H9 (cell line): ENCODE measurements around the gene TDP2. TPM values are rescaled to one million over a fixed set of nuclear protein-coding genes. Genes with fewer than 3 reads are reported as not detected.

ENCODE experiments used
- DNase-seq: peaks from one replicate; pipeline ENCODE4 v3.0.0-alpha.2; 2017
- H2AFZ ChIP-seq: one replicate; pipeline ENCODE4 v1.6.1; 2013; ENCODE audit warnings: mild to moderate bottlenecking, low read length, control low read depth, moderate library complexity
- H2AK5ac ChIP-seq: 2 replicates; pipeline ENCODE4 v1.6.1; 2013; ENCODE audit warnings: low read length, control low read depth, mixed read lengths; ENCODE audit not compliant: insufficient read length
- H2BK120ac ChIP-seq: one replicate; pipeline ENCODE4 v1.6.1; 2013; ENCODE audit warnings: low read depth, mild to moderate bottlenecking, low read length, control low read depth, inconsistent platforms; ENCODE audit not compliant: poor library complexity, severe bottlenecking
- H2BK12ac ChIP-seq: 2 replicates; pipeline ENCODE4 v1.6.1; 2013; ENCODE audit warnings: low read length, control low read depth, mixed read lengths, low read depth; ENCODE audit not compliant: insufficient read length
- H2BK15ac ChIP-seq: 2 replicates; pipeline ENCODE4 v1.6.1; 2013; ENCODE audit warnings: low read depth, low read length, control low read depth
- H2BK20ac ChIP-seq: one replicate; pipeline ENCODE4 v1.6.1; 2013; ENCODE audit warnings: low read depth, mild to moderate bottlenecking, low read length, control low read depth, inconsistent platforms; ENCODE audit not compliant: poor library complexity, severe bottlenecking
- H2BK5ac ChIP-seq: 2 replicates; pipeline ENCODE4 v1.6.1; 2013; ENCODE audit warnings: low read length, control low read depth, mixed read lengths; ENCODE audit not compliant: insufficient read length
- H3K14ac ChIP-seq: 2 replicates; pipeline ENCODE4 v1.6.1; 2013; ENCODE audit warnings: low read length, control low read depth; ENCODE audit not compliant: insufficient read depth
- H3K18ac ChIP-seq: 2 replicates; pipeline ENCODE4 v1.6.1; 2013; ENCODE audit warnings: low read depth, mild to moderate bottlenecking, mixed read lengths, low read length, control low read depth; ENCODE audit not compliant: insufficient read length
- H3K23ac ChIP-seq: 2 replicates; pipeline ENCODE4 v1.6.1; 2013; ENCODE audit warnings: low read length, control low read depth, mixed read lengths, low read depth; ENCODE audit not compliant: insufficient read length
- H3K23me2 ChIP-seq: 2 replicates; pipeline ENCODE4 v1.6.1; 2013; ENCODE audit warnings: low read depth, mild to moderate bottlenecking, mixed read lengths, low read length, control low read depth; ENCODE audit not compliant: insufficient read length, poor library complexity, severe bottlenecking
- H3K27ac ChIP-seq: 2 replicates; pipeline ENCODE4 v1.5.1; 2013; ENCODE audit warnings: low read length, control low read depth, mixed read lengths, low read depth; ENCODE audit not compliant: insufficient read length
- H3K27me3 ChIP-seq: 2 replicates; pipeline ENCODE4 v1.6.1; 2013; ENCODE audit warnings: low read length, control low read depth, inconsistent platforms; ENCODE audit not compliant: insufficient read depth
- H3K4ac ChIP-seq: 2 replicates; pipeline ENCODE4 v1.6.1; 2013; ENCODE audit warnings: low read depth, mild to moderate bottlenecking, control low read depth, inconsistent platforms, low read length, moderate library complexity
- H3K4me1 ChIP-seq: 2 replicates; pipeline ENCODE4 v1.6.1; 2013; ENCODE audit warnings: low read length, control low read depth, inconsistent platforms; ENCODE audit not compliant: insufficient read depth
- H3K4me2 ChIP-seq: 2 replicates; pipeline ENCODE4 v1.6.1; 2013; ENCODE audit warnings: low read length, control low read depth, mixed read lengths; ENCODE audit not compliant: insufficient read length, insufficient read depth
- H3K56ac ChIP-seq: 2 replicates; pipeline ENCODE4 v1.6.1; 2013; ENCODE audit warnings: low read depth, mild to moderate bottlenecking, mixed read lengths, low read length, control low read depth; ENCODE audit not compliant: insufficient read length
- H3K79me1 ChIP-seq: 2 replicates; pipeline ENCODE4 v1.6.1; 2013; ENCODE audit warnings: low read depth, mild to moderate bottlenecking, moderate library complexity, low read length, control low read depth, inconsistent platforms; ENCODE audit not compliant: insufficient read depth, poor library complexity, severe bottlenecking
- H3K79me2 ChIP-seq: 2 replicates; pipeline ENCODE4 v1.6.1; 2013; ENCODE audit warnings: low read length, control low read depth, inconsistent platforms; ENCODE audit not compliant: insufficient read depth
- H3K9ac ChIP-seq: 2 replicates; pipeline ENCODE4 v1.6.1; 2013; ENCODE audit warnings: low read length, control low read depth, mixed read lengths; ENCODE audit not compliant: insufficient read length; ENCODE audit errors: extremely low read depth
- H3K9me3 ChIP-seq: one replicate; pipeline ENCODE4 v1.6.1; 2013; ENCODE audit warnings: low read depth, low read length, inconsistent platforms; ENCODE audit not compliant: control insufficient read depth
- H3T11ph ChIP-seq: one replicate; pipeline ENCODE4 v1.6.1; 2013; ENCODE audit warnings: mild to moderate bottlenecking, low read length, control low read depth, inconsistent platforms
- H4K20me1 ChIP-seq: one replicate; pipeline ENCODE4 v1.6.1; 2013; ENCODE audit not compliant: control insufficient read depth, insufficient read length, insufficient read depth
- H4K5ac ChIP-seq: 2 replicates; pipeline ENCODE4 v1.6.1; 2013; ENCODE audit warnings: low read depth, mild to moderate bottlenecking, mixed read lengths, low read length, control low read depth; ENCODE audit not compliant: insufficient read length
- H4K8ac ChIP-seq: replicated peaks from 2 replicates; pipeline ENCODE4 v1.6.1; 2013; ENCODE audit warnings: low read length, control low read depth, mixed read lengths, low read depth; ENCODE audit not compliant: insufficient read length
- H4K91ac ChIP-seq: 2 replicates; pipeline ENCODE4 v1.6.1; 2013; ENCODE audit warnings: low read depth, mild to moderate bottlenecking, moderate library complexity, mixed read lengths, low read length, control low read depth; ENCODE audit not compliant: insufficient read length
- H3K27ac Mint-ChIP-seq, 3 experiments: 2 replicates in 2 of 3; 3 replicates in 1 of 3; pipeline ENCODE4 v1.8.0; 2020 to 2021; ENCODE audit warnings: mixed read lengths in 3 of 3, mild to moderate bottlenecking in 1 of 3, moderate library complexity in 1 of 3
- H3K27me3 Mint-ChIP-seq: 2 replicates; pipeline ENCODE4 v1.8.0; 2021; ENCODE audit warnings: low read depth, mild to moderate bottlenecking, moderate library complexity, mixed read lengths
- H3K36me3 Mint-ChIP-seq, 3 experiments: 2 replicates in 2 of 3; 3 replicates in 1 of 3; pipeline ENCODE4 v1.8.0; 2020 to 2021; ENCODE audit warnings: low read depth in 3 of 3, mixed read lengths in 3 of 3; ENCODE audit not compliant: insufficient read depth in 1 of 3
- H3K4me1 Mint-ChIP-seq, 2 experiments: 2 replicates each; pipeline ENCODE4 v1.8.0; 2020; ENCODE audit warnings: mixed read lengths in 2 of 2
- H3K4me3 Mint-ChIP-seq, 2 experiments: 2 replicates in 1 of 2; 3 replicates in 1 of 2; pipeline ENCODE4 v1.8.0; 2020 to 2021; ENCODE audit warnings: mild to moderate bottlenecking in 2 of 2, mixed read lengths in 2 of 2, moderate library complexity in 1 of 2
- H3K9me3 Mint-ChIP-seq, 2 experiments: 2 replicates in 1 of 2; 3 replicates in 1 of 2; pipeline ENCODE4 v1.8.0; 2020; ENCODE audit warnings: mild to moderate bottlenecking in 2 of 2, mixed read lengths in 2 of 2, moderate library complexity in 1 of 2
- WGBS: extraction: QIAGEN DNeasy Blood & Tissue Kit; methylation state at CpG from one replicate; pipeline ENCODE4 v1.1.7; 2013; ENCODE audit warnings: missing lambda C conversion rate, low lambda C conversion rate, mixed read lengths; ENCODE audit not compliant: insufficient read length; ENCODE audit errors: extremely low coverage; 5-methylcytosine and 5-hydroxymethylcytosine counted together
- total RNA-seq: library from RNA; stranded (reverse); gene quantifications from 2 replicates; pipeline ENCODE4 v1.2.1, GENCODE V29; 2021
- TF ChIP-seq, protein P1 (sequence below): fragments of 200-600 bp; sonication (generic); conservative IDR thresholded peaks from 3 replicates; pipeline ENCODE4 v1.8.0; 2021; ENCODE audit warnings: antibody characterized with exemption, mild to moderate bottlenecking

TDP2 gene
- total RNA-seq, 1 experiment from 2014 or later: 55.6 TPM

GRCh38 chr6:24619661-24620060 is 47.0 kb downstream of the TDP2 start:
- Histone ChIP-seq H4K20me1 (no peaks in the 10 kb centered on the region), H3K4me1 (no peaks in the 10 kb centered on the region), H3K14ac (no peak overlapping the region), H3K56ac (no peak overlapping the region), H2BK12ac (no peak overlapping the region), H3K27ac (no peak overlapping the region), H2BK15ac (no peak overlapping the region), H3K23me2 (no peaks in the 10 kb centered on the region), H3K9me3 (no peaks in the 10 kb centered on the region), H3K79me1 (no peaks in the 10 kb centered on the region), H3K18ac (no peak overlapping the region), H3K23ac (no peak overlapping the region), H2AFZ (no peak overlapping the region), H3K4me2 (no peak overlapping the region), H3T11ph (no peak overlapping the region), H3K27me3 (no peaks in the 10 kb centered on the region), H4K8ac (no peak overlapping the region), H2BK5ac (no peak overlapping the region), H4K91ac (no peak overlapping the region), H2BK20ac (no peak overlapping the region), H3K4ac (no peak overlapping the region), H3K79me2 (no peaks in the 10 kb centered on the region), H3K9ac (no peak overlapping the region), H2AK5ac (no peak overlapping the region), H2BK120ac (no peak overlapping the region), H4K5ac (no peak overlapping the region)
- TF ChIP-seq, protein P1, sequence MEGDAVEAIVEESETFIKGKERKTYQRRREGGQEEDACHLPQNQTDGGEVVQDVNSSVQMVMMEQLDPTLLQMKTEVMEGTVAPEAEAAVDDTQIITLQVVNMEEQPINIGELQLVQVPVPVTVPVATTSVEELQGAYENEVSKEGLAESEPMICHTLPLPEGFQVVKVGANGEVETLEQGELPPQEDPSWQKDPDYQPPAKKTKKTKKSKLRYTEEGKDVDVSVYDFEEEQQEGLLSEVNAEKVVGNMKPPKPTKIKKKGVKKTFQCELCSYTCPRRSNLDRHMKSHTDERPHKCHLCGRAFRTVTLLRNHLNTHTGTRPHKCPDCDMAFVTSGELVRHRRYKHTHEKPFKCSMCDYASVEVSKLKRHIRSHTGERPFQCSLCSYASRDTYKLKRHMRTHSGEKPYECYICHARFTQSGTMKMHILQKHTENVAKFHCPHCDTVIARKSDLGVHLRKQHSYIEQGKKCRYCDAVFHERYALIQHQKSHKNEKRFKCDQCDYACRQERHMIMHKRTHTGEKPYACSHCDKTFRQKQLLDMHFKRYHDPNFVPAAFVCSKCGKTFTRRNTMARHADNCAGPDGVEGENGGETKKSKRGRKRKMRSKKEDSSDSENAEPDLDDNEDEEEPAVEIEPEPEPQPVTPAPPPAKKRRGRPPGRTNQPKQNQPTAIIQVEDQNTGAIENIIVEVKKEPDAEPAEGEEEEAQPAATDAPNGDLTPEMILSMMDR: no peak
- DNase-seq: no peak
- WGBS: no CpG with 5 or more reads among the region's 5 CpGs
- H3K27me3 Mint-ChIP-seq: no peaks in the 10 kb centered on the region
- H3K9me3 Mint-ChIP-seq: no peaks in the 10 kb centered on the region
- peaks cover 0 to 9% of the 10 kb centered on the region in 2 experiments; a peak in 1 of 4 replicates for H3K4me1 Mint-ChIP-seq
- no peak overlapping the region for H3K4me3 Mint-ChIP-seq
- H3K27ac Mint-ChIP-seq: no peak overlapping the region
- H3K36me3 Mint-ChIP-seq: no peaks in the 10 kb centered on the region
